Endothelial cell (in vitro differentiated cells): ENCODE data around the gene PIGV. TPM values are rescaled to one million over a fixed set of nuclear protein-coding genes. Genes with fewer than 3 reads are reported as not detected.

Experiments
- DNase-seq: peaks from one replicate; pipeline ENCODE4 v3.0.0; 2021; ENCODE audit warnings: low spot score
- H3K27ac Mint-ChIP-seq: one replicate; pipeline ENCODE4 v1.8.0; 2021; ENCODE audit warnings: mixed read lengths, inconsistent platforms; ENCODE audit not compliant: unreplicated experiment
- H3K27me3 Mint-ChIP-seq: one replicate; pipeline ENCODE4 v1.8.0; 2021; ENCODE audit warnings: mild to moderate bottlenecking, moderate library complexity, mixed read lengths, inconsistent platforms; ENCODE audit not compliant: unreplicated experiment
- H3K36me3 Mint-ChIP-seq: one replicate; pipeline ENCODE4 v1.8.0; 2021; ENCODE audit warnings: mild to moderate bottlenecking, low read depth, mixed read lengths, inconsistent platforms; ENCODE audit not compliant: unreplicated experiment
- H3K4me1 Mint-ChIP-seq: one replicate; pipeline ENCODE4 v1.8.0; 2021; ENCODE audit warnings: mild to moderate bottlenecking, mixed read lengths, inconsistent platforms; ENCODE audit not compliant: unreplicated experiment
- H3K4me3 Mint-ChIP-seq: one replicate; pipeline ENCODE4 v1.8.0; 2021; ENCODE audit warnings: mild to moderate bottlenecking, mixed read lengths, inconsistent platforms; ENCODE audit not compliant: unreplicated experiment
- H3K9me3 Mint-ChIP-seq: one replicate; pipeline ENCODE4 v1.8.0; 2021; ENCODE audit warnings: mixed read lengths, inconsistent platforms; ENCODE audit not compliant: unreplicated experiment
- CTCF ChIP-seq: fragments of 200-600 bp; sonication (generic); IDR thresholded peaks from one replicate; pipeline ENCODE4 v1.5.0; 2021; ENCODE audit warnings: antibody characterized with exemption; ENCODE audit not compliant: unreplicated experiment
- total RNA-seq: library from RNA; stranded (reverse); fragmentation: NEBNext Ultra II Directional; extraction: Animal tissue kit (Norgen Biotek cat#: 25700); gene quantifications from one replicate; pipeline ENCODE4 v1.2.1, GENCODE V29; 2021; ENCODE audit not compliant: unreplicated experiment

The PIGV gene
- total RNA-seq, 1 donor from 2014 or later: 7.6 TPM

DNA sequence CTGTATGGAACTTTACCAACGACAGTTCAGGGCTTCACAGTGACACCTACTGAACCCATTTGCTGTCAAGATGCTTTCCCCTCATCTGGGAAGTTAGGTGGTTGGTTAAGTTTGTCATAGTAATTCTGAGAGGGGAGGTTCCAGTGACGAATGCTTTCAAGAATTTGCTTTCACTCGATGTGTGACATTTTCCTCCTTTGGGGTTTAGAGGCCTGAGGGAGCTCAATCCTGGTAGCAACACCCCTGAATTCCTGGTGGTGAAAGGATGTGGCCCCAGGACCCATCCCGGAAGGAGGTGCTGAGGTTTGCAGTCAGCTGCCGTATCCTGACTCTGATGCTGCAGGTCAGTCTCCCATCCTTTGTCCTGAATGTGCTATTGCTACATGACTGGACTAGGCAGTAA is 2.8 kb downstream of the PIGV start:
- Mint-ChIP-seq H3K4me3 (no peak overlapping the region), H3K9me3 (no peaks in the 10 kb centered on the region), H3K27ac (peak overlapping the region; percentile 36), H3K27me3 (peaks cover 16% of the 10 kb centered on the region), H3K36me3 (peaks cover 14% of the 10 kb centered on the region), H3K4me1 (peaks cover 47% of the 10 kb centered on the region)
- no peak for TF ChIP-seq CTCF
- no peak for DNase-seq

DNA sequence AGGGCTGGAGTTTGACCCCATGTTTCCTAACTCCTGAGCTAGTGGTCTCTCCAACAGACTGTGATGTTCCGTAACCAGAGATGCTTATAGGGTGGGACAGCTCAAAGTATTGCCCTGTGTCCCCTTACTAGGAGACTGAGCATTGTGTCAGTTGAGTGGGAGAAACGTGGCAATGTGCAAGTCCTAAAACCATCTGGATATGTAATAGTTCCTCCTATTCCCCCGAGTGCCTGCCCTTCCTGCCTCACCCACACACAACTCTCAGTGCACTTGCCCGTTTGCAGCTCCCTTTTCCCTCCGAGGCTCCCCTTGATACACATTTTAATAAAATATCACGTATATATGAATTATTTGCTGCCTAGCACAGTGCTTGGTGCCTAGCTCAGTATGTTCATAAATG is 3.4 kb downstream of the PIGV start:
- peaks cover 42% of the 10 kb centered on the region for H3K4me1 Mint-ChIP-seq
- H3K36me3 Mint-ChIP-seq: peaks cover 14% of the 10 kb centered on the region
- DNase-seq: no peak
- no peaks in the 10 kb centered on the region for H3K9me3 Mint-ChIP-seq
- peaks cover 16% of the 10 kb centered on the region for H3K27me3 Mint-ChIP-seq
- H3K27ac Mint-ChIP-seq: no peak overlapping the region
- TF ChIP-seq CTCF: no peak
- H3K4me3 Mint-ChIP-seq: no peak overlapping the region

GRCh38 chr1:26791626-26792025 is 3.9 kb downstream of the PIGV start:
- TF ChIP-seq CTCF: no peak
- H3K4me3 Mint-ChIP-seq: no peak overlapping the region
- peaks cover 15% of the 10 kb centered on the region for H3K27me3 Mint-ChIP-seq

GRCh38 chr1:26792924-26793323 is 5.2 kb downstream of the PIGV start:
- TF ChIP-seq CTCF: no peak
- no peak for DNase-seq
- Mint-ChIP-seq H3K36me3 (peaks cover 14% of the 10 kb centered on the region), H3K4me3 (peak overlapping the region; percentile 7), H3K9me3 (no peaks in the 10 kb centered on the region), H3K27me3 (peaks cover 13% of the 10 kb centered on the region), H3K4me1 (peaks cover 36% of the 10 kb centered on the region), H3K27ac (no peak overlapping the region)

More at GRCh38 chr1:26791626-26792025, 3.9 kb downstream of the PIGV start:
- no peak overlapping the region for H3K27ac Mint-ChIP-seq
- H3K4me1 Mint-ChIP-seq: peaks cover 39% of the 10 kb centered on the region
- no peak for DNase-seq
- no peaks in the 10 kb centered on the region for H3K9me3 Mint-ChIP-seq
- H3K36me3 Mint-ChIP-seq: peaks cover 14% of the 10 kb centered on the region

- Mint-ChIP-seq H3K4me3 (peak overlapping the region; percentile 42), H3K27ac (no peak overlapping the region), H3K4me1 (peaks cover 30% of the 10 kb centered on the region), H3K36me3 (peaks cover 14% of the 10 kb centered on the region), H3K9me3 (no peaks in the 10 kb centered on the region), H3K27me3 (peaks cover 6% of the 10 kb centered on the region)
- no peak for DNase-seq
- TF ChIP-seq CTCF: no peak
These were observed 6.6 kb downstream of the PIGV start for GRCh38 chr1:26794391-26794790.
